ENCODE measurements around the gene DNAJC7.

GRCh38 chr17:42019509-42020404, 2.5 kb upstream of the DNAJC7 start, which contains the start of gene NKIRAS2:
- TF ChIP-seq CTCF (conservative IDR thresholded peaks at IDR 0.05; ENCODE audit: low read depth, low read length): peak; percentile 76
- TF ChIP-seq EZH2 (IDR thresholded peaks at IDR 0.05; ENCODE audit: low read length, unreplicated experiment): no peak

All from PC-3 (cell line).